Sigmoid colon (tissue), 4 donors: ENCODE results near the gene NOP10.

Experiments used
- CTCF ChIP-seq, 4 experiments: fragments of 450-650 bp in 3 of 4; fragments of 200-600 bp in 1 of 4; IDR thresholded peaks; one replicate each; pipeline ENCODE4 v1.5.1; 2016 to 2019; ENCODE audit warnings: antibody characterized with exemption in 4 of 4, mild to moderate bottlenecking in 3 of 4, moderate library complexity in 2 of 4
- POLR2A ChIP-seq, 2 donors: fragments of 450-650 bp; IDR thresholded peaks; one replicate each; pipeline ENCODE4 v1.6.1; 2016; ENCODE audit warnings: antibody characterized with exemption in 2 of 2, mild to moderate bottlenecking in 2 of 2, moderate library complexity in 2 of 2
- POLR2AphosphoS5 ChIP-seq, 4 donors: sonication (generic); formaldehyde crosslinking; IDR thresholded peaks; one replicate each; pipeline ENCODE4 v1.6.1; 2017; ENCODE audit warnings: antibody characterized with exemption in 4 of 4

GRCh38 chr15:34355241-34355640 is 12.3 kb upstream of the NOP10 start:
- TF ChIP-seq CTCF (IDR thresholded peaks at IDR 0.05) (no peak), POLR2A (IDR thresholded peaks at IDR 0.05) (no peak), POLR2AphosphoS5 (IDR thresholded peaks at IDR 0.05) (no peak)
